GM12874 (cell line): ENCODE data around the gene CRYGB.

Experiments
- CTCF ChIP-seq: IDR thresholded peaks from 2 replicates; pipeline ENCODE4 v1.5.1; 2011; ENCODE audit warnings: low read depth, mild to moderate bottlenecking, control low read depth, low read length, moderate library complexity; ENCODE audit not compliant: insufficient read depth

Gene CRYGB

GRCh38 chr2:208135794-208136715 lies 9.9 kb downstream of the CRYGB start:
- TF ChIP-seq CTCF: no peak

GRCh38 chr2:208134928-208135586 lies 10.9 kb downstream of the CRYGB start:
- no peak for TF ChIP-seq CTCF

- no peak for TF ChIP-seq CTCF
Observed at GRCh38 chr2:208130712-208131110, 15.2 kb downstream of the CRYGB start.

- TF ChIP-seq CTCF: no peak
Observed at GRCh38 chr2:208129744-208130711, 15.9 kb downstream of the CRYGB start, which contains the start of gene CRYGC. Gene CRYGC (minus strand): TSS chr2:208129828. CDS start chr2:208129792, 36 bp downstream.

- no peak for TF ChIP-seq CTCF
Observed at GRCh38 chr2:208128136-208128535, 17.8 kb downstream of the CRYGB start.

- no peak for TF ChIP-seq CTCF
Observed at GRCh38 chr2:208127090-208127489, 18.9 kb downstream of the CRYGB start.
